Ishikawa (cell line): ENCODE measurements around the gene NAV3.

Experiments
- CEBPB ChIP-seq: IDR thresholded peaks from 2 replicates; pipeline ENCODE4 v1.6.1; 2012
- CREB1 ChIP-seq: IDR thresholded peaks from 2 replicates; pipeline ENCODE4 v1.6.1; 2012; ENCODE audit warnings: low read depth
- EGR1 ChIP-seq: IDR thresholded peaks from 2 replicates; pipeline ENCODE4 v1.6.1; 2012
- EP300 ChIP-seq: IDR thresholded peaks from 2 replicates; pipeline ENCODE4 v1.6.1; 2012; ENCODE audit warnings: borderline replicate concordance
- FOXM1 ChIP-seq: IDR thresholded peaks from 2 replicates; pipeline ENCODE4 v1.6.1; 2012; ENCODE audit warnings: low read depth, borderline replicate concordance
- NFIC ChIP-seq: IDR thresholded peaks from 2 replicates; pipeline ENCODE4 v1.6.1; 2012
- RAD21 ChIP-seq: IDR thresholded peaks from 2 replicates; pipeline ENCODE4 v1.6.1; 2012; ENCODE audit warnings: low read depth
- TAF1 ChIP-seq: IDR thresholded peaks from 2 replicates; pipeline ENCODE4 v1.6.1; 2012; ENCODE audit warnings: low read depth, mild to moderate bottlenecking
- TCF12 ChIP-seq: IDR thresholded peaks from 2 replicates; pipeline ENCODE4 v1.6.1; 2012; ENCODE audit warnings: low read depth
- TEAD4 ChIP-seq: IDR thresholded peaks from 2 replicates; pipeline ENCODE4 v1.6.1; 2012
- YY1 ChIP-seq: IDR thresholded peaks from 2 replicates; pipeline ENCODE4 v1.6.1; 2012; ENCODE audit warnings: low read depth
- ZBTB7A ChIP-seq: IDR thresholded peaks from 2 replicates; pipeline ENCODE4 v1.6.1; 2012; ENCODE audit warnings: low read depth
- TF ChIP-seq, protein P1 (sequence below): IDR thresholded peaks from 2 replicates; pipeline ENCODE4 v1.6.1; 2012; ENCODE audit warnings: low read depth, mild to moderate bottlenecking
- TF ChIP-seq, protein P2 (sequence below): IDR thresholded peaks from 2 replicates; pipeline ENCODE4 v1.6.1; 2012
- TF ChIP-seq, protein P3 (sequence below): IDR thresholded peaks from 2 replicates; pipeline ENCODE4 v1.6.1; 2012

The NAV3 gene

DNA sequence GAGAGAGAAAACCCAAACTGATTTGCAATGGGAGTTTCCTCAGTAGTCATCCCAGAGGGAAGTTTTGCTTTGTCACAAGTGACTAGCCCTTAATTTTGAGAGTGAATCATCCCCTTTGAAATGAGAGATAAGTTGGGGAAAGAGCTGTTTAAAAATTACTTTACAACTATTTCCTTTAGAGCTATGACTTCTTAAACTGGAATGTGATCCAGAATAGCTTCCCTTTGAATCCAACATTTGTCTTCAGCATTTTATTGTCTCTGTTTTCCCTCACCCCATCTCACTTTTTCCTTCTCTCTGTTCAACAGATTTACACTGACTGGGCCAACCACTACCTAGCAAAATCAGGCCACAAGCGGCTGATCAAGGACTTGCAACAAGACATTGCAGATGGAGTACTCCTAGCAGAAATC, 109.3 kb downstream of the NAV3 start:
- no peak for TF ChIP-seq CREB1
- TF ChIP-seq TAF1, result no peak
- TF ChIP-seq, protein P1, sequence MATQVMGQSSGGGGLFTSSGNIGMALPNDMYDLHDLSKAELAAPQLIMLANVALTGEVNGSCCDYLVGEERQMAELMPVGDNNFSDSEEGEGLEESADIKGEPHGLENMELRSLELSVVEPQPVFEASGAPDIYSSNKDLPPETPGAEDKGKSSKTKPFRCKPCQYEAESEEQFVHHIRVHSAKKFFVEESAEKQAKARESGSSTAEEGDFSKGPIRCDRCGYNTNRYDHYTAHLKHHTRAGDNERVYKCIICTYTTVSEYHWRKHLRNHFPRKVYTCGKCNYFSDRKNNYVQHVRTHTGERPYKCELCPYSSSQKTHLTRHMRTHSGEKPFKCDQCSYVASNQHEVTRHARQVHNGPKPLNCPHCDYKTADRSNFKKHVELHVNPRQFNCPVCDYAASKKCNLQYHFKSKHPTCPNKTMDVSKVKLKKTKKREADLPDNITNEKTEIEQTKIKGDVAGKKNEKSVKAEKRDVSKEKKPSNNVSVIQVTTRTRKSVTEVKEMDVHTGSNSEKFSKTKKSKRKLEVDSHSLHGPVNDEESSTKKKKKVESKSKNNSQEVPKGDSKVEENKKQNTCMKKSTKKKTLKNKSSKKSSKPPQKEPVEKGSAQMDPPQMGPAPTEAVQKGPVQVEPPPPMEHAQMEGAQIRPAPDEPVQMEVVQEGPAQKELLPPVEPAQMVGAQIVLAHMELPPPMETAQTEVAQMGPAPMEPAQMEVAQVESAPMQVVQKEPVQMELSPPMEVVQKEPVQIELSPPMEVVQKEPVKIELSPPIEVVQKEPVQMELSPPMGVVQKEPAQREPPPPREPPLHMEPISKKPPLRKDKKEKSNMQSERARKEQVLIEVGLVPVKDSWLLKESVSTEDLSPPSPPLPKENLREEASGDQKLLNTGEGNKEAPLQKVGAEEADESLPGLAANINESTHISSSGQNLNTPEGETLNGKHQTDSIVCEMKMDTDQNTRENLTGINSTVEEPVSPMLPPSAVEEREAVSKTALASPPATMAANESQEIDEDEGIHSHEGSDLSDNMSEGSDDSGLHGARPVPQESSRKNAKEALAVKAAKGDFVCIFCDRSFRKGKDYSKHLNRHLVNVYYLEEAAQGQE, result no peak
- TF ChIP-seq EGR1, result no peak
- TF ChIP-seq FOXM1, result no peak
- TF ChIP-seq NFIC, result no peak
- TF ChIP-seq, protein P2, sequence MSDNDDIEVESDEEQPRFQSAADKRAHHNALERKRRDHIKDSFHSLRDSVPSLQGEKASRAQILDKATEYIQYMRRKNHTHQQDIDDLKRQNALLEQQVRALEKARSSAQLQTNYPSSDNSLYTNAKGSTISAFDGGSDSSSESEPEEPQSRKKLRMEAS, result no peak
- TF ChIP-seq, protein P3, sequence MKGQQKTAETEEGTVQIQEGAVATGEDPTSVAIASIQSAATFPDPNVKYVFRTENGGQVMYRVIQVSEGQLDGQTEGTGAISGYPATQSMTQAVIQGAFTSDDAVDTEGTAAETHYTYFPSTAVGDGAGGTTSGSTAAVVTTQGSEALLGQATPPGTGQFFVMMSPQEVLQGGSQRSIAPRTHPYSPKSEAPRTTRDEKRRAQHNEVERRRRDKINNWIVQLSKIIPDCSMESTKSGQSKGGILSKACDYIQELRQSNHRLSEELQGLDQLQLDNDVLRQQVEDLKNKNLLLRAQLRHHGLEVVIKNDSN, result no peak
- no peak for TF ChIP-seq RAD21
- no peak for TF ChIP-seq CEBPB
- TF ChIP-seq TCF12, result no peak
- no peak for TF ChIP-seq TEAD4
- TF ChIP-seq YY1, result no peak
- TF ChIP-seq ZBTB7A, result no peak
- TF ChIP-seq EP300, result no peak

DNA sequence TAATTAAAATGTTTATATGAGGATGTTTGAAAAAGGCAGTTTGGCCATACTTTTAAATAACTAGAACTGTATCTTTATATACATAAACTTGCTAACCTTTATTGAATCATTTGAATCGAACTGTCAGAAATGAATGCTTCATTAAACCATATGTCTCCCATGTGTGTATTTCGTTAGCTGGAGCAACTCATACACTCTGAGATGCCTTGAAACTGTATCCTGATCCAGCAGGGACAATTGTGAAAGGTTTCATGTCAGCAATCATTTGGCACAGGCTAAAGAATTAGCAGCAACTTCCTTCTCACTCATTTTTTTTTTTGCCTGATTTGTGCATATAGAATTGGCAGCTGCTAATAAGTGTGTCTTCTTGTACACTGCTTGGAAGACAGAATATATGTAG, 109.9 kb downstream of the NAV3 start:
- no peak for TF ChIP-seq ZBTB7A
- TF ChIP-seq RAD21, result no peak
- TF ChIP-seq CEBPB, result no peak
- no peak for TF ChIP-seq YY1
- no peak for TF ChIP-seq TAF1
- TF ChIP-seq, protein P1, result no peak
- TF ChIP-seq EP300, result no peak
- TF ChIP-seq, protein P3, result no peak
- no peak for TF ChIP-seq NFIC
- TF ChIP-seq FOXM1, result no peak
- no peak for TF ChIP-seq TEAD4
- no peak for TF ChIP-seq EGR1
- no peak for TF ChIP-seq TCF12
- TF ChIP-seq, protein P2, result no peak
- TF ChIP-seq CREB1, result no peak

DNA sequence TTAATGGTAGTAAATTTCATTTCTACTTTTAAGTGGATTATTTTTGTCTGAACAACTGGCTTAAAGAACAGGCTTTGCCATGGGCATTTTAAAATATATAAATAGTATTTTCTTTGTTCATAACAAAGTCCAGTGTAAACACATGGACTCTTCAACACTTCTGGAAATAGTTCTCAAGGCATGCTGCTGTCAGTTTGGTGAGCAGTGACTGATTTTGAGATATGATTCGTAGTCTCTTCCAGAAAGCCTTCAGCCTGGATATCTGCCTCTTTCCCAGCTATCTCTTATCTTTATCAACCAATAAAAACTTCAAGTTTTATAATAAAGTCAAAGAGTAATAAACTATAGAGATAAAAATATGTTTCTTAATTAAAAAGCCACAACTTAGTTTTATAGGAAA, 110.7 kb downstream of the NAV3 start:
- TF ChIP-seq CEBPB, result no peak

DNA sequence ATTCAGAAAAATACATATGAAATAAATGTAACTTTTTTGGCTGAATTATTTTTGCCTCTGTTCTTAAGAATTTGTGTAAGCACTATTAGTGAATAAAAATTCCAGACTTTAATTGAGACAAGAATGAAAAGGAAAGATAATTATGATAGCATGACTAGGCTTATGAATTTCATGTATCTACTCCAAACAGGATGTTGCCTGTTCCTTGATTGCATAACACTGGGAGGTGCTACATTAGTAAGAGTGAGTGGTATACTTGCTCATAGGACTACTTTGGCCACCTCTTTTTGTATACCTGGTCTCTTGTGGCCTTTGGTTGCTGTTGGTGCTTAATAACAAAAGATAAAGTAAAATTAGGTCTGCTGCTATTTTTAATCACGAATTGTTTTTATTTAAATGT, 112.8 kb downstream of the NAV3 start:
- no peak for TF ChIP-seq ZBTB7A
- no peak for TF ChIP-seq EGR1
- TF ChIP-seq, protein P1, result no peak
- TF ChIP-seq CEBPB, result peak; percentile 63
- no peak for TF ChIP-seq TEAD4

DNA sequence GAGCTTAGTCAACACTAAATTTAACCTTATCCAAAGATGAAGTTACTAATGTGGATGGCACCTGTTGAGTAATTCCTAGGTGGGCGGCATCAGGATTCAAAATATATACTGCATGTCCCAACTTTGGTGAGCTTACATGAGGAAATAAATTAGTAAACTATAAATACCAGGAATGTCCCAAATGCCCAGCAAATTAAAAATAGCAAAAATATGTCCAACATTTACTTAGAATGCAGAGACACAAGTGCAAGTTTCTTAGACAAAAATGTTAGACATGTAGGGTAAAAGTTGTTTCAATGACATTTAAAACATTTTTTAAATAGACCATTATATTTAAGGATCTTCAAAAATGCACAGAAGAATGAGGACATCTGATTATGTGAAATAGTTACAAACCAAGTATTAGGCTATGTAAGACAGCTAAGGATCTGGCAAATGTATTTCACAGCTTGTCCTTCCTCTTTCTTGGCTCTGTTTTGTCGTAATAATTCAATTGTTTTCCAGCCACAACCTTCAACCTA, 115.9 kb downstream of the NAV3 start:
- TF ChIP-seq TCF12 (no peak), TAF1 (no peak)
- TF ChIP-seq, protein P2, result no peak
